GM20431 (cell line): ENCODE data around the gene LLGL1.

Experiments used
- in situ Hi-C: fragments of 300-500 bp; cut with MseI, MboI; formaldehyde crosslinking; loops from one replicate; pipeline ENCODE4 v1.15.0; 2020; ENCODE audit warnings: low sequenced_read_pairs; ENCODE audit not compliant: unreplicated experiment

LLGL1 gene

GRCh38 chr17:18263885-18264682 is 38.6 kb downstream of the LLGL1 start:
- in situ Hi-C loops, result no loop called here

GRCh38 chr17:18267366-18267765 is 41.9 kb downstream of the LLGL1 start:
- in situ Hi-C loops, result no loop called here

- in situ Hi-C loops, result no loop called here
Observed at GRCh38 chr17:18267927-18268711, 42.7 kb downstream of the LLGL1 start.

- in situ Hi-C loops, result no loop called here
Observed at GRCh38 chr17:18270046-18270931, 44.9 kb downstream of the LLGL1 start.

- in situ Hi-C loops, result no loop called here
Observed at GRCh38 chr17:18277076-18277475, 51.6 kb downstream of the LLGL1 start.

- in situ Hi-C loops, result no loop called here
Observed at GRCh38 chr17:18278867-18279266, 53.4 kb downstream of the LLGL1 start.

GRCh38 chr17:18280249-18280648 is 54.8 kb downstream of the LLGL1 start:
- in situ Hi-C loops, result no loop called here

- in situ Hi-C loops, result no loop called here
Observed at GRCh38 chr17:18280766-18281371, 55.4 kb downstream of the LLGL1 start.

- in situ Hi-C loops, result no loop called here
Observed at GRCh38 chr17:18281788-18282187, 56.4 kb downstream of the LLGL1 start.

- in situ Hi-C loops, result no loop called here
Observed at GRCh38 chr17:18285296-18285695, 59.9 kb downstream of the LLGL1 start.

GRCh38 chr17:18291718-18292540 is 66.5 kb downstream of the LLGL1 start:
- in situ Hi-C loops, result no loop called here
